KMS-11 (cell line): ENCODE data around the gene NEUROG2.
"Not testable (repeated sequence)": the region's sequence is repeated elsewhere in the genome, so short reads cannot be mapped to it uniquely, and the experiment has no call there.

Experiments
- H2AFZ ChIP-seq: fragments of 200-600 bp; sonication (generic); 2 replicates; pipeline ENCODE4 v1.6.1; 2016; ENCODE audit warnings: antibody characterized with exemption, mixed run types, low read depth
- H3K27ac ChIP-seq: fragments of 200-600 bp; sonication (generic); 2 replicates; pipeline ENCODE4 v1.6.1; 2016; ENCODE audit warnings: mild to moderate bottlenecking, mixed run types
- H3K27me3 ChIP-seq: fragments of 200-600 bp; sonication (generic); 2 replicates; pipeline ENCODE4 v1.6.1; 2017; ENCODE audit warnings: mild to moderate bottlenecking, low read depth, mixed run types, moderate library complexity; ENCODE audit not compliant: insufficient read depth
- H3K36me3 ChIP-seq: fragments of 200-600 bp; sonication (generic); 2 replicates; pipeline ENCODE4 v1.6.1; 2017; ENCODE audit warnings: mild to moderate bottlenecking, mixed run types; ENCODE audit not compliant: insufficient read depth
- H3K4me1 ChIP-seq: fragments of 200-600 bp; sonication (generic); 2 replicates; pipeline ENCODE4 v1.6.1; 2016; ENCODE audit warnings: mild to moderate bottlenecking, low read depth, mixed run types; ENCODE audit not compliant: poor library complexity, severe bottlenecking
- H3K4me2 ChIP-seq: fragments of 200-600 bp; sonication (generic); 2 replicates; pipeline ENCODE4 v1.7.0; 2016; ENCODE audit warnings: mild to moderate bottlenecking, mixed run types
- H3K4me3 ChIP-seq: fragments of 200-600 bp; sonication (generic); IDR thresholded peaks from 2 replicates; pipeline ENCODE4 v1.6.1; 2017; ENCODE audit warnings: low read depth, low read length, mixed read lengths; ENCODE audit not compliant: insufficient read depth
- H3K79me2 ChIP-seq: fragments of 200-600 bp; sonication (generic); 2 replicates; pipeline ENCODE4 v1.6.1; 2016; ENCODE audit warnings: low read depth, mixed run types; ENCODE audit not compliant: insufficient read depth
- H3K9ac ChIP-seq: fragments of 200-600 bp; sonication (generic); 2 replicates; pipeline ENCODE4 v1.6.1; 2016; ENCODE audit warnings: mild to moderate bottlenecking, mixed run types
- H4K20me1 ChIP-seq: fragments of 200-600 bp; sonication (generic); 2 replicates; pipeline ENCODE4 v1.6.1; 2016; ENCODE audit warnings: mild to moderate bottlenecking, mixed run types; ENCODE audit not compliant: insufficient read depth
- TF ChIP-seq, protein P1 (sequence below): fragments of 200-600 bp; sonication (generic); conservative IDR thresholded peaks from 2 replicates; pipeline ENCODE4 v1.6.1; 2017; ENCODE audit warnings: low read depth, mild to moderate bottlenecking, antibody characterized with exemption, low read length, moderate library complexity, mixed read lengths

NEUROG2 gene

DNA sequence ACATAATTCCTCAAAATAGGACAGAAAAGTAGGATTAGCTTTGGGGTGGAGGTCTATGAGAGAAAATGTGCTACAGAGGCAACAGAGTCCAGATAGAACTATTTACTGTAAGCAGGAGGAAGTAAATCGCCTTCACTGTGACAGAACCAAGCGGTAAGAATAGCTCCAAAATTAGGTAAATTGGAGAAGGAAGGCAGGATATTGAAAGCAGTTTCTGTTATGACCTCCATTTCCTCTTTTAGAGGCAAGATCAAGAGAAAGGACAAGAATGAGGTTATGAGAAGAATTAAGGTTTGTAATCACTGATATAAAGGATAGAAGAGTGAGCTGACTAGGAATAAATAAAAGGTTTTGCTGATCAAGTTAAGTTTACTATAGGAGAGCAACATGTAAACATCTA lies 44.1 kb upstream of the NEUROG2 start:
- no peaks in the 10 kb centered on the region for H3K4me1 ChIP-seq
- H3K79me2 ChIP-seq = no peaks in the 10 kb centered on the region
- H3K9ac ChIP-seq = no peak overlapping the region
- H3K4me3 ChIP-seq = no peak overlapping the region
- no peaks in the 10 kb centered on the region for H4K20me1 ChIP-seq
- no peak overlapping the region for H3K27ac ChIP-seq
- no peak overlapping the region for H3K4me2 ChIP-seq
- TF ChIP-seq, protein P1, sequence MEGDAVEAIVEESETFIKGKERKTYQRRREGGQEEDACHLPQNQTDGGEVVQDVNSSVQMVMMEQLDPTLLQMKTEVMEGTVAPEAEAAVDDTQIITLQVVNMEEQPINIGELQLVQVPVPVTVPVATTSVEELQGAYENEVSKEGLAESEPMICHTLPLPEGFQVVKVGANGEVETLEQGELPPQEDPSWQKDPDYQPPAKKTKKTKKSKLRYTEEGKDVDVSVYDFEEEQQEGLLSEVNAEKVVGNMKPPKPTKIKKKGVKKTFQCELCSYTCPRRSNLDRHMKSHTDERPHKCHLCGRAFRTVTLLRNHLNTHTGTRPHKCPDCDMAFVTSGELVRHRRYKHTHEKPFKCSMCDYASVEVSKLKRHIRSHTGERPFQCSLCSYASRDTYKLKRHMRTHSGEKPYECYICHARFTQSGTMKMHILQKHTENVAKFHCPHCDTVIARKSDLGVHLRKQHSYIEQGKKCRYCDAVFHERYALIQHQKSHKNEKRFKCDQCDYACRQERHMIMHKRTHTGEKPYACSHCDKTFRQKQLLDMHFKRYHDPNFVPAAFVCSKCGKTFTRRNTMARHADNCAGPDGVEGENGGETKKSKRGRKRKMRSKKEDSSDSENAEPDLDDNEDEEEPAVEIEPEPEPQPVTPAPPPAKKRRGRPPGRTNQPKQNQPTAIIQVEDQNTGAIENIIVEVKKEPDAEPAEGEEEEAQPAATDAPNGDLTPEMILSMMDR = no peak
- H3K36me3 ChIP-seq = no peaks in the 10 kb centered on the region
- no peak overlapping the region for H2AFZ ChIP-seq
- H3K27me3 ChIP-seq = no peaks in the 10 kb centered on the region

GRCh38 chr4:112559053-112559452 lies 43.1 kb upstream of the NEUROG2 start:
- Histone ChIP-seq H3K27ac (no peak overlapping the region), H3K27me3 (no peaks in the 10 kb centered on the region), H3K36me3 (no peaks in the 10 kb centered on the region), H2AFZ (no peak overlapping the region), H3K4me1 (no peaks in the 10 kb centered on the region), H3K4me2 (no peak overlapping the region), H3K9ac (no peak overlapping the region), H3K4me3 (no peak overlapping the region), H3K79me2 (no peaks in the 10 kb centered on the region), H4K20me1 (no peaks in the 10 kb centered on the region)
- TF ChIP-seq, protein P1 = no peak

DNA sequence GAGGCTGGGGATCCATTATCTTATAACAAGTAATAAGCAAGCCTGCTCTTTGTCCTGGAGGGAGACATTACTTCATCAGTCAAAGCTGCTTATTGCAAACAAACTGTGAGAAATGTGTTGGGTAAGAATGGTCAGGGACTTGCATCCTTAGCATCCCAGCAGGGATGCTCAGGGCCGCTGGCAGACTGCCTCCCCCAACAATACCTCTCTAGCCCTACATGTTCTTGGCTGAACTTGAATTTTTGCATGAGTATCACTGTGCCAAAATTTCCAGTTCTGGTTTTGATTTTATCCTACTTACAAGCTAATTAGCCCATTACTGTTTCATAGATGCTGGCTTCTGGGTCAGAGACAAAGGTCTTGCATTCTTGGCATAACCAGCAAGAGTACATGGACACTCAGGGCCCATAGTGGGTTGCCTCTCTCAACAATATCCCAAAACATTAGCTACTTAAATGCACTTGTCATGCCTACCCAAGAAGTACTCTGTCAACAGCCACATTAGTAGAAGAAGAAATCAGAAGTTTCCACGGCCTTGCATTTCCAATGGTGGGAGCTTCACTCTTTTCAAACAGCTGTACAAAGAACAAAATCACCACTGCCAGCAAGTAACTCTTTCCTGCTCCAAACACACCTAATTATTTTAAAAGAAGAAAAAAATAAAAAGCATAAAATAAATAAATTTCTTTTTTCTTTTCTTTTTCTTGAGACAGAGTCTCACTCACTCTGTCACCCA lies 41.9 kb upstream of the NEUROG2 start:
- no peaks in the 10 kb centered on the region for H3K79me2 ChIP-seq
- no peaks in the 10 kb centered on the region for H4K20me1 ChIP-seq
- no peak overlapping the region for H3K4me3 ChIP-seq
- H3K36me3 ChIP-seq = no peaks in the 10 kb centered on the region
- no peak overlapping the region for H3K9ac ChIP-seq
- no peak overlapping the region for H3K4me2 ChIP-seq
- no peaks in the 10 kb centered on the region for H3K4me1 ChIP-seq
- H2AFZ ChIP-seq = no peak overlapping the region
- TF ChIP-seq, protein P1 = no peak
- no peaks in the 10 kb centered on the region for H3K27me3 ChIP-seq
- H3K27ac ChIP-seq = no peak overlapping the region

DNA sequence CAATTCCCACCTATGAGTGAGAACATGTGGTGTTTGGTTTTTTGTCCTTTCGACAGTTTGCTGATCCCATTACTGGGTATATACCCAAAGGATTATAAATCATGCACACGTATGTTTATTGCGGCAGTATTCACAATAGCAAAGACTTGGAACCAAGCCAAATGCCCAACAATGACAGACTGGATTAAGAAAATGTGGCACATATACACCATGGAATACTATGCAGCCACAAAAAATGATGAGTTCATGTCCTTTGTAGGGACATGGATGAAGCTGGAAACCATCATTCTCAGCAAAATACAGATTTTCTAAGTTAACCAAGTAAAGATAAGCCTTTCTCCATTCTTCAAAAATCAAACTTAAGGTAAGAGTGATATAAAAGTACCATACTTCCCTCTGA lies 38.3 kb upstream of the NEUROG2 start:
- not testable (repeated sequence) for H3K4me2 ChIP-seq

GRCh38 chr4:112552668-112553067 lies 36.7 kb upstream of the NEUROG2 start:
- TF ChIP-seq, protein P1 = no peak
- no peaks in the 10 kb centered on the region for H3K27me3 ChIP-seq
- no peak overlapping the region for H3K27ac ChIP-seq
- no peaks in the 10 kb centered on the region for H3K4me1 ChIP-seq
- no peak overlapping the region for H3K4me3 ChIP-seq
- no peak overlapping the region for H3K9ac ChIP-seq
- no peaks in the 10 kb centered on the region for H4K20me1 ChIP-seq
- no peak overlapping the region for H3K4me2 ChIP-seq
- no peaks in the 10 kb centered on the region for H3K79me2 ChIP-seq
- no peaks in the 10 kb centered on the region for H3K36me3 ChIP-seq
- H2AFZ ChIP-seq = no peak overlapping the region

More for the DNA sequence above, 38.3 kb upstream of the NEUROG2 start:
- not testable (repeated sequence) for H3K9ac ChIP-seq, H2AFZ ChIP-seq, H4K20me1 ChIP-seq, H3K36me3 ChIP-seq, H3K79me2 ChIP-seq, H3K27me3 ChIP-seq, H3K27ac ChIP-seq, H3K4me1 ChIP-seq, H3K4me3 ChIP-seq
